Measurements from ENCODE around the gene TNFAIP8L1.
"Not testable (repeated sequence)": the region's sequence is repeated elsewhere in the genome, so short reads cannot be mapped to it uniquely, and the experiment has no call there.

Gene TNFAIP8L1

DNA sequence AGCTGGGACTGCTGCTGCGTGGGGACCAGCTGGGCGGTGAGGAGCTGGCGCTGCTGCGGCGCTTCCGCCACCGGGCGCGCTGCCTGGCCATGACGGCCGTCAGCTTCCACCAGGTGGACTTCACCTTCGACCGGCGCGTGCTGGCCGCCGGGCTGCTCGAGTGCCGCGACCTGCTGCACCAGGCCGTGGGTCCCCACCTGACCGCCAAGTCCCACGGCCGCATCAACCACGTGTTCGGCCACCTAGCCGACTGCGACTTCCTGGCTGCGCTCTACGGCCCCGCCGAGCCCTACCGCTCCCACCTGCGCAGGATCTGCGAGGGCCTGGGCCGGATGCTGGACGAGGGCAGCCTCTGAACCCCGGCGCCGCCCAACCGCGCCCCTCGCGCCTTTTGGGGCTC lies 12.8 kb downstream of the TNFAIP8L1 start:
- DNase-seq = no peak

- DNase-seq = no peak
These were observed 14.6 kb downstream of the TNFAIP8L1 start for GRCh38 chr19:4653793-4654436.

- no peak for DNase-seq
These were observed 15.4 kb downstream of the TNFAIP8L1 start for GRCh38 chr19:4654437-4655361.

- DNase-seq = no peak
These were observed 16.8 kb downstream of the TNFAIP8L1 start for GRCh38 chr19:4656102-4656501.

DNA sequence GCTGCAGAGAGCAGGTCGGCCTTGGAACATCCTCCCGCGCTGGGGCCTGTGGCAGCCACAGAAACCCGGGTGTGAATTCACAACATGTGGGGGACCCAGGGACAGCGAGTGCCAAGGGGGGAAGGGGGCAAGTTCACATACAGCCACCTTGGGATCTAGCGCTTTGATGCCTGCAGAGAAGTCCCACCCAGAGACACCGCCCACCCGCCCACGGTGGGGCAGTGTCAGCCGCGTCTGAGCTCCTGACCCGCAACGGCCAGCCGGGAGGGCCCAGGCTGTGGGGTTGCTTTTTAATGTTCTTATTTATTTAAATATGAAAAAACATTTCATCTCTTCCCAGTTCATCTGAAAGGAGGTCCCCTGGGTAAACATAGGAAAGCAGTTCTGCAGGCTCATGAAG lies 17.9 kb downstream of the TNFAIP8L1 start:
- DNase-seq = no peak

DNA sequence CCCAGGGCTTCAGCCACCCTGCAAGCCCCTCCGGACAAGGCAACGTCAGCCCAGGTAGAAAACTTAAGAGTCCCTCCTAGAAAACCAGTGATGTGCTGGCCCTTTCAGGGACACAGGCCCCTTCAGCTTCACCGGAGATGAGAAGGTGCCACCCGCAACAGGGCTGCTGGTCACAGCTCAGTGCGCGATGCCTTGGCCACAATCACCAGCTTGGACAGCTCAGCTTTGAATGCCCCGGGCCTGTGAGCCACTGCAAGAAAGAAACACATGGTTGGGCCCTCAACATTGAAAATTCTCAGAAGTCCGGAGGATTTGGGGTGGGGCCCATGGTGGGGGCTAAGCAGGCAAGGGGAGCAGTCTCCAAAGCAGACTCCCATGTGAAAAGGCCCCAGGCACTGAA lies 18.5 kb downstream of the TNFAIP8L1 start:
- DNase-seq = no peak

GRCh38 chr19:4660181-4660791 lies 21.0 kb downstream of the TNFAIP8L1 start:
- no peak for DNase-seq

DNA sequence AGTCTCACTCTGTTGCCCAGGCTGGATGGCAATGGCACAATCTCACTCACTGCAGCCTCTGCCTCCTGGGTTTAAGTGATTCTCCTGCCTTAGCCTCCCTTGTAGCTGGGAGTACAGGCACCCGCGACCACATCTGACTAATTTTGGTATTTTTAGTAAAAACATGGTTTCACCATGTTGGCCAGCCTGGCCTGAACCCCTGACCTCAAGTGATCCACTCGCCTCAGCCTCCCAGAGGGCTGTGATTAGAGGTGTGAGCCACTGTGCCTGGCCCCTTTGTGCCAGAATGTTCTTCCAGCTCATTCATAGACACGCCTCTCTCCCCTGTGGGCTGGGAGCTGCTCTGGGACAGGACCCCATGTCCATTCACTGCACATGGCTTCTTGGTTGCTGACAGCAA lies 21.7 kb downstream of the TNFAIP8L1 start:
- DNase-seq = no peak

GRCh38 chr19:4662020-4662695 lies 22.8 kb downstream of the TNFAIP8L1 start:
- no peak for DNase-seq

GRCh38 chr19:4662812-4663211 lies 23.5 kb downstream of the TNFAIP8L1 start:
- no peak for DNase-seq

- no peak for DNase-seq
These were observed 25.3 kb downstream of the TNFAIP8L1 start for GRCh38 chr19:4664642-4665041.

DNA sequence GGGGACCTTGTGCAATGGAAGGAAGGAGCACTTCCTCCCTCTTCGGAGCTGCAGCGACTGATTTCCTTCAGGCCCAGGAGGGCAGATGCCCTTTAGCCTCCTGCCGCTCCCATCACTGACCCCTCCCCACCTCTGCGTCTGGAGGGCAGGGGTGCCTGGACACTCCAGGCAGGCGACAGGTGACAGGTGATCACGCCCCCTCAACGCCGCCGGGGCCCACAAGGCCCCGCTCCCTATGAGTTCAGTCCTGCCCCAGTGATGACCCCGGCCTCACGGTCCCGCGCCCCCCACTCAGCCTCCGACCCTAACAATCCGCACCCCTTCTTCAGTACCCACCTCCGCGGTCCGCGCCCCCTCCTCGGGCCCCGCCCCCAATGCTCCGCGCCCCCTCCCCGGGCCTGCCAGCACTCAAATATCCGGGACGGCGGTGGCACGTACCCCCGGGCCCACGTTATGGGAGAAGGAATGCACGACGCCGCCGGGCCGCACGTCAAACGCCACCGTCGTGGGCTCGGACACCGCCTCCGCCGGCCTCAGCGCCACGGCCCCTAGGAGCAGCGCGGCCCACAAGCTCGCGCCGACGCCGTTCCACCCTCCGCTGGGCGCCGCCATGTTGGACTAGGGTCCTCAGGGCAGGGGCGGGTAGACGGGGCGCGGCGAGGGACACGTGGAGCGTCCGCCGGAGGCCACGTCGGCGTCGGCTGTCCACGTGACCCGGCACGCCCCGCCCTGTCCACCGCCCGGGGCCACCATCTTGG lies 30.6 kb downstream of the TNFAIP8L1 start, which contains the start of gene MYDGF:
MYDGF (minus strand) TSS at position 620 of the 758 bp plus-strand sequence; CDS start at position 612, 8 bp downstream.
- DNase-seq = peak; percentile 97

DNA sequence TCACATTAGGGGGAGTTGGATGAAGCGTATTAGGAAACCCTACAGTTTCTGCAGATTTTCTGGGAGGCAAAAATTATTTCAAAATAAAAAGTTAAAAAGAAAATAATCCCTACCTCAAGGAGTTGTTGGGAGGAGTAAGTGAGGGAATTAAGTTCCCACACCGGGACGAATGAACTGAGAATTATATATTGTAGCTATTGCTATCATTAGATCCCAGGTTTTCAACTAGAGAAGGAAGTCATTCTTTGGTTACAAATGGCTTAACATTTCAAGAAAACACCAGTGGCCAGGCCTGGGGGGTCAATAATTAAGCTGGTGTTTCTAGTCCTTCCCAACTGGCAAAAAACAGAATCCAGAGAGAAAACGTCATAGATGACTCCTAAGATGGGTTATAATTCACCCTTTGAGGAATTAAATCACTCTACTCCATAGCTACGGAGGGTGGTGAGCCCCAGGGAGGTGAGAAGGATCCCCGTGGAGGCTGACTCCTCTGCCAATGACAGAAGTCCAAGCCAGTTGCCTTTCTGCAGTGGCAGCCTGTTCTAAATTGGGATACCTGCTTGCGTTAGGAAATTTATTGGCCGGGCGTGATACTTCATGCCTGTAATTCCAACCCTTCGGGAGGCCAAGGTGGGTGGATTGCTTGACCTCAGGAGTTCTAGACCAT lies 32.0 kb downstream of the TNFAIP8L1 start:
- no peak for DNase-seq

DNA sequence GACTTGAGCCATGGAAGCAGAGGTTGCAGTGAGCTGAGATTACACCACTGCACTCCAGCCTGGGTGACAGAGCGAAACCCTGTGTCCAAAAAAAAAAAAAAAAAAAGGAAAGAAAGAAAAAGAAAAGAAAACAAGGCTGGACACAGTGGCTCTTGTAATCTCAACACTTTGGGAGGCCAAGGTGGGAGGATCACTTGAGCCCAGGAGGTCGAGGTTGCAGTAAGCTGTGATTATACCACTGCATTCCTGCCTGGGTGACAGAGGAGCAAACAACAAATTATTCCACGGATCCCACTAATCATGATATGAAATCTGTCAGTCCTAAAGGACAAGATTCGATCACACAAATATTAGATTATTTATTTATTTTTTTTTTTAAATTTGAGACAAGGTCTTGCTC lies 33.9 kb downstream of the TNFAIP8L1 start:
- DNase-seq = no peak

- DNase-seq = no peak
These were observed 34.4 kb downstream of the TNFAIP8L1 start for GRCh38 chr19:4673726-4674125.

- no peak for DNase-seq
These were observed 36.0 kb downstream of the TNFAIP8L1 start for GRCh38 chr19:4675346-4675745.

DNA sequence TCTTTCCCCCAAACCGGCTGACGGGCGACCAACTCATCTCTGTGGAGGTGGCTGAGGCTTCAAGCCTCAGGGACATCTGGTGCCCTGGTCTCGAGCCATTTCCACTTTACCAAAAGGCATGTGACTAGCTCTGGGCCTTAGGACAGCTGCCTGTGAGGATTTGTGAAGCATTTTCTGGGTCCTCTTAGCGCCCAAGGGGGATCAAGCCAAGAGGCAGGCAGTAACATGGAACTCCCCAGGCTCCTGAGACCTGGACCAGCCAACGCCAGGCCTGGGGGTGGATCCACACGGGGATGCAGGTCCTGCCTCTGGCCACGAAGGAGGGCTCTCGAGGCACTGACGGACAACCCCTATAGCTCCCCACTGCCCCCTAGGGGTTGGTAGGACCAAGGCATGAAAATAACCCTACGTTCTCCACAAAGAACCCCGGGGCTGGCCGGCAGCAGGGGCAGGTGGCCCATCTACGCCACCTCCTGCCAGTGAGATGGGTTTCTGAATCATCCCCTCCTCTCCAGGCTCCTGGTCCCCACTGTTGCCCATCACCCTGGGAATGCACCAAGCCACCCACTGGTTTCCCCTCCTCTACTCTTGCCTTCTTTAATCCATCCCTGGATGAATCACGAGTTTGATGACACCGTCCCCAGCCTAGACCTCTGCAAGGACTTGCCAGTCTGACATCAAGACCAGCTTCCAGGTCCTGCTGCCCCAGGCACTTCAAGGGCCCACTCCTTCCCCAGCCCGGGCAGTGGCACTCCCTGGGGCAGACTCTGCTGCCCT lies 37.8 kb downstream of the TNFAIP8L1 start:
- DNase-seq = no peak

DNA sequence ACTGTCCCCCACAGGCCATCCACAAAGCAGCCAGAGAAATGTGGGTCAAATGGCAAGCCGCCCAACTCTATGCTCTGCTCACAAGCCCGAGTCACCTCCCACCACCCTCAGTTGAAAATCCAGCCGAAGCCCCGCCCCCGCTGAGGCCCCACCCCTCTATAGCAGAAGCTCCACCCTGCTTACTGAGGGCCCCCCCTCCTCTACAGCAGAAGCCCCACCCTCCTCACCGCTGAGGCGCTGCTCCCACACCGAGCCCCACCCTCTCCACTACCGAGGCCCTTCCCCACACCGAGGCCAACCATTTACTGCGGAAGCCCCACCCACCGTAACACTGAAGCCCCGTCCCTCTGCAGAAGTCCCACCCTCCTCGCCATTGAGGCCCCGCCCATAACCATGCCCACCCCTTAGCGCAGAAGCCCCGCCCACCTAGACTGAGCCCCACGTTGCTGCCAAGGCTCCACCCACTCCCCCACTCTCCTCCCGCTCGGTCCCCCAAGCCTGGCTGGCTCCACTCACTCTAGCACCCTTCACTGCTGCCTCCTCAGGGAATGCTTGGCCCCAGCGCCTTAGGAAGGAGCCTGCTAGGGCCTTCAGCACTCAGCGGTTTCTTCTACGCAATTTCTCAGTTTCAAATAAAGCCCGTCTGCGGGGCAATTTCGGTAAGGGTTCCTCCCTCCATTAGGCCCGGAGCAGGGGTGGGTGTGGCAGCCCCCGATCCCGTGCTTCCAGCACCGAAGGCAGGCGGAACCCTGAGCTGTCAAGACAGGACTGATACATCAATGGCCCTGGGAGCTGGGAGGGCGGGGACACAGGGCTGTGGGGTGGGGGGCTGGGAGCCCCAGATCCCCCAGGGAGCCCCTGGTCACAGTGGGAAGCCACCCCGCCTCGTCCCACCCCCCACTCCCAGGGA lies 39.8 kb downstream of the TNFAIP8L1 start:
- DNase-seq = no peak

DNA sequence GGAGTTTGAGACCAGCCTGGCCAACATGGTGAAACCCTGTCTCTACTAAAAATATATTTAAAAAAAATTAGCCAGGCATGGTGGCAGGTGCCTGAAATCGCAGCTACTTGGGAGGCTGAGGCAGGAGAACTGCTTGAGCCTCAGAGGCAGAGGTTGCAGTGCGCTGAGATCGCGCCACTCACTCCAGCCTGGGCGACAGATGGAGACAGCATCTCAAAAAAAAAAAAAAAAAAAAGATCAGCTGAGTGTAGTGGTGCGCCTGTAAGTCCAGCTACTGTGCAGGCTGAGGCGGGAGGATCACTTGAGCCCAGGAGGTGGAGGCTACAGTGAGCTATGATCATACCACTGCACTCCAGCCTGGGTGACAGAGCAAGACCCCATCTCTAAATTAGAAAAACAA lies 40.7 kb downstream of the TNFAIP8L1 start:
- not testable (repeated sequence) for DNase-seq
